ENCODE measurements around the gene KRTAP24-1. TPM values are rescaled to one million over a fixed set of nuclear protein-coding genes. Genes with fewer than 3 reads are reported as not detected.

KRTAP24-1 gene
- total and polyA plus RNA-seq, 4 donors, result not detected

GRCh38 chr21:30245061-30245460 is 37.7 kb downstream of the KRTAP24-1 start:
- intact Hi-C loops (cut with DNase I), result no loop called here
- Histone ChIP-seq H3K9me3 (ENCODE audit: control insufficient read depth, low read length) (no peaks in the 10 kb centered on the region), H3K36me3 (ENCODE audit: control insufficient read depth in 1 of 2, insufficient read depth in 2 of 2, low read length in 1 of 2) (no peaks in the 10 kb centered on the region), H3K27ac (ENCODE audit: low read depth in 1 of 2, low read length in 2 of 2) (no peak overlapping the region), H3K27me3 (ENCODE audit: control insufficient read depth in 1 of 2, insufficient read depth in 2 of 2, low read length in 1 of 2) (no peaks in the 10 kb centered on the region), H3K4me3 (ENCODE audit: low read length in 2 of 2) (no peak overlapping the region), H3K4me1 (ENCODE audit: control insufficient read depth in 1 of 2, insufficient read depth in 2 of 2, low read length in 2 of 2) (no peaks in the 10 kb centered on the region)
- no peak for ATAC-seq (ENCODE audit: low FRiP score)
- DNase-seq, result no peak

GRCh38 chr21:30243691-30244090 is 39.1 kb downstream of the KRTAP24-1 start:
- H3K27me3 ChIP-seq (ENCODE audit: control insufficient read depth in 1 of 2, insufficient read depth in 2 of 2, low read length in 1 of 2), result no peaks in the 10 kb centered on the region
- no peak overlapping the region for H3K27ac ChIP-seq (ENCODE audit: low read depth in 1 of 2, low read length in 2 of 2)
- no peak for DNase-seq
- H3K4me1 ChIP-seq (ENCODE audit: control insufficient read depth in 1 of 2, insufficient read depth in 2 of 2, low read length in 2 of 2), result no peaks in the 10 kb centered on the region
- H3K36me3 ChIP-seq (ENCODE audit: control insufficient read depth in 1 of 2, insufficient read depth in 2 of 2, low read length in 1 of 2), result no peaks in the 10 kb centered on the region
- intact Hi-C loops (cut with DNase I), result no loop called here
- ATAC-seq (ENCODE audit: low FRiP score), result no peak
- H3K9me3 ChIP-seq (ENCODE audit: control insufficient read depth, low read length), result no peaks in the 10 kb centered on the region
- no peak overlapping the region for H3K4me3 ChIP-seq (ENCODE audit: low read length in 2 of 2)

GRCh38 chr21:30240661-30241060 is 42.1 kb downstream of the KRTAP24-1 start:
- no peaks in the 10 kb centered on the region for H3K9me3 ChIP-seq (ENCODE audit: control insufficient read depth, low read length)
- H3K27ac ChIP-seq (ENCODE audit: low read depth in 1 of 2, low read length in 2 of 2), result no peak overlapping the region
- intact Hi-C loops (cut with DNase I), result no loop called here
- ATAC-seq (ENCODE audit: low FRiP score) (no peak), DNase-seq (no peak)
- H3K27me3 ChIP-seq (ENCODE audit: control insufficient read depth in 1 of 2, insufficient read depth in 2 of 2, low read length in 1 of 2), result no peaks in the 10 kb centered on the region
- no peaks in the 10 kb centered on the region for H3K4me1 ChIP-seq (ENCODE audit: control insufficient read depth in 1 of 2, insufficient read depth in 2 of 2, low read length in 2 of 2)
- 79 to 83% methylated on average over 3 of the region's 3 CpGs for WGBS, 2 donors
- no peaks in the 10 kb centered on the region for H3K36me3 ChIP-seq (ENCODE audit: control insufficient read depth in 1 of 2, insufficient read depth in 2 of 2, low read length in 1 of 2)
- H3K4me3 ChIP-seq (ENCODE audit: low read length in 2 of 2), result no peak overlapping the region

- 81% methylated on average over 1 of the region's 1 CpG for WGBS, 2 donors
- Histone ChIP-seq H3K27me3 (ENCODE audit: control insufficient read depth in 1 of 2, insufficient read depth in 2 of 2, low read length in 1 of 2) (no peaks in the 10 kb centered on the region), H3K27ac (ENCODE audit: low read depth in 1 of 2, low read length in 2 of 2) (no peak overlapping the region), H3K4me3 (ENCODE audit: low read length in 2 of 2) (no peak overlapping the region), H3K9me3 (ENCODE audit: control insufficient read depth, low read length) (no peaks in the 10 kb centered on the region), H3K36me3 (ENCODE audit: control insufficient read depth in 1 of 2, insufficient read depth in 2 of 2, low read length in 1 of 2) (no peaks in the 10 kb centered on the region), H3K4me1 (ENCODE audit: control insufficient read depth in 1 of 2, insufficient read depth in 2 of 2, low read length in 2 of 2) (no peaks in the 10 kb centered on the region)
- no peak for DNase-seq
- no peak for ATAC-seq (ENCODE audit: low FRiP score)
- intact Hi-C loops (cut with DNase I), result no loop called here
These were observed 44.6 kb downstream of the KRTAP24-1 start for GRCh38 chr21:30238168-30238567.

- H3K4me1 ChIP-seq (ENCODE audit: control insufficient read depth in 1 of 2, insufficient read depth in 2 of 2, low read length in 2 of 2), result no peaks in the 10 kb centered on the region
- intact Hi-C loops (cut with DNase I), result no loop called here
- 57 to 60% methylated on average over 2 of the region's 2 CpGs for WGBS, 2 donors
- no peak overlapping the region for H3K27ac ChIP-seq (ENCODE audit: low read depth in 1 of 2, low read length in 2 of 2)
- no peaks in the 10 kb centered on the region for H3K9me3 ChIP-seq (ENCODE audit: control insufficient read depth, low read length)
- H3K4me3 ChIP-seq (ENCODE audit: low read length in 2 of 2), result no peak overlapping the region
- H3K36me3 ChIP-seq (ENCODE audit: control insufficient read depth in 1 of 2, insufficient read depth in 2 of 2, low read length in 1 of 2), result no peaks in the 10 kb centered on the region
- ATAC-seq (ENCODE audit: low FRiP score), result no peak
- no peaks in the 10 kb centered on the region for H3K27me3 ChIP-seq (ENCODE audit: control insufficient read depth in 1 of 2, insufficient read depth in 2 of 2, low read length in 1 of 2)
- DNase-seq, result no peak
These were observed 48.1 kb downstream of the KRTAP24-1 start for GRCh38 chr21:30234643-30235042.

GRCh38 chr21:30234050-30234449 is 48.7 kb downstream of the KRTAP24-1 start:
- ATAC-seq (ENCODE audit: low FRiP score) (no peak), DNase-seq (no peak)
- WGBS, 2 donors, result 71 to 78% methylated on average over 3 of the region's 3 CpGs
- Histone ChIP-seq H3K27me3 (ENCODE audit: control insufficient read depth in 1 of 2, insufficient read depth in 2 of 2, low read length in 1 of 2) (no peaks in the 10 kb centered on the region), H3K27ac (ENCODE audit: low read depth in 1 of 2, low read length in 2 of 2) (no peak overlapping the region), H3K4me1 (ENCODE audit: control insufficient read depth in 1 of 2, insufficient read depth in 2 of 2, low read length in 2 of 2) (no peaks in the 10 kb centered on the region), H3K4me3 (ENCODE audit: low read length in 2 of 2) (no peak overlapping the region), H3K36me3 (ENCODE audit: control insufficient read depth in 1 of 2, insufficient read depth in 2 of 2, low read length in 1 of 2) (no peaks in the 10 kb centered on the region), H3K9me3 (ENCODE audit: control insufficient read depth, low read length) (no peaks in the 10 kb centered on the region)
- intact Hi-C loops (cut with DNase I), result no loop called here

- no peaks in the 10 kb centered on the region for H3K27me3 ChIP-seq (ENCODE audit: control insufficient read depth in 1 of 2, insufficient read depth in 2 of 2, low read length in 1 of 2)
- 81 to 85% methylated on average over 2 of the region's 2 CpGs for WGBS, 2 donors
- intact Hi-C loops (cut with DNase I), result no loop called here
- DNase-seq (no peak), ATAC-seq (ENCODE audit: low FRiP score) (no peak)
- H3K4me3 ChIP-seq (ENCODE audit: low read length in 2 of 2), result no peak overlapping the region
- H3K27ac ChIP-seq (ENCODE audit: low read depth in 1 of 2, low read length in 2 of 2), result no peak overlapping the region
- H3K4me1 ChIP-seq (ENCODE audit: control insufficient read depth in 1 of 2, insufficient read depth in 2 of 2, low read length in 2 of 2), result no peaks in the 10 kb centered on the region
- H3K36me3 ChIP-seq (ENCODE audit: control insufficient read depth in 1 of 2, insufficient read depth in 2 of 2, low read length in 1 of 2), result no peaks in the 10 kb centered on the region
- H3K9me3 ChIP-seq (ENCODE audit: control insufficient read depth, low read length), result no peaks in the 10 kb centered on the region
These were observed 49.3 kb downstream of the KRTAP24-1 start for GRCh38 chr21:30233228-30234020.

GRCh38 chr21:30232011-30232410 is 50.7 kb downstream of the KRTAP24-1 start:
- Histone ChIP-seq H3K4me3 (ENCODE audit: low read length in 2 of 2) (no peak overlapping the region), H3K9me3 (ENCODE audit: control insufficient read depth, low read length) (no peaks in the 10 kb centered on the region), H3K36me3 (ENCODE audit: control insufficient read depth in 1 of 2, insufficient read depth in 2 of 2, low read length in 1 of 2) (no peaks in the 10 kb centered on the region), H3K4me1 (ENCODE audit: control insufficient read depth in 1 of 2, insufficient read depth in 2 of 2, low read length in 2 of 2) (no peaks in the 10 kb centered on the region), H3K27ac (ENCODE audit: low read depth in 1 of 2, low read length in 2 of 2) (no peak overlapping the region), H3K27me3 (ENCODE audit: control insufficient read depth in 1 of 2, insufficient read depth in 2 of 2, low read length in 1 of 2) (no peaks in the 10 kb centered on the region)
- intact Hi-C loops (cut with DNase I), result no loop called here
- DNase-seq (no peak), ATAC-seq (ENCODE audit: low FRiP score) (no peak)
- 97 to 99% methylated on average over 1 of the region's 1 CpG for WGBS, 2 donors
